ENCODE data around the gene THRSP.
A peak's percentile ranks its signal among the peaks of the same experiment; 100 is the strongest.
"Not testable (repeated sequence)": the region's sequence is repeated elsewhere in the genome, so short reads cannot be mapped to it uniquely, and the experiment has no call there.

THRSP gene

GRCh38 chr11:78061088-78061920 lies 2.4 kb upstream of the THRSP start:
- Histone ChIP-seq H3K4me1 (ENCODE audit: insufficient read depth, low read length) (no peaks in the 10 kb centered on the region), H3K36me3 (ENCODE audit: insufficient read depth, low read length) (no peaks in the 10 kb centered on the region), H3K27me3 (ENCODE audit: insufficient read depth, low read length) (no peaks in the 10 kb centered on the region), H3K4me3 (ENCODE audit: low read length) (no peak overlapping the region), H2AFZ (ENCODE audit: low read depth, low read length) (no peak overlapping the region), H3K9me3 (ENCODE audit: low read length) (no peaks in the 10 kb centered on the region)

- H3K4me1 ChIP-seq (ENCODE audit: insufficient read depth, low read length), result no peaks in the 10 kb centered on the region
- H2AFZ ChIP-seq (ENCODE audit: low read depth, low read length), result no peak overlapping the region
- no peaks in the 10 kb centered on the region for H3K27me3 ChIP-seq (ENCODE audit: insufficient read depth, low read length)
- no peaks in the 10 kb centered on the region for H3K9me3 ChIP-seq (ENCODE audit: low read length)
- H3K4me3 ChIP-seq (ENCODE audit: low read length), result no peak overlapping the region
- H3K36me3 ChIP-seq (ENCODE audit: insufficient read depth, low read length), result no peaks in the 10 kb centered on the region
Observed at GRCh38 chr11:78061921-78062311, 1.7 kb upstream of the THRSP start.

- Histone ChIP-seq H2AFZ (ENCODE audit: low read depth, low read length) (no peak overlapping the region), H3K4me3 (ENCODE audit: low read length) (no peak overlapping the region), H3K9me3 (ENCODE audit: low read length) (no peaks in the 10 kb centered on the region), H3K27me3 (ENCODE audit: insufficient read depth, low read length) (no peaks in the 10 kb centered on the region), H3K36me3 (ENCODE audit: insufficient read depth, low read length) (peaks cover 4% of the 10 kb centered on the region), H3K4me1 (ENCODE audit: insufficient read depth, low read length) (no peaks in the 10 kb centered on the region)
Observed at GRCh38 chr11:78062671-78063070, 990 bp upstream of the THRSP start.

GRCh38 chr11:78065203-78065602 lies 1.5 kb downstream of the THRSP start:
- no peaks in the 10 kb centered on the region for H3K4me1 ChIP-seq (ENCODE audit: insufficient read depth, low read length)
- H3K4me3 ChIP-seq (ENCODE audit: low read length), result no peak overlapping the region
- peaks cover 21% of the 10 kb centered on the region for H3K36me3 ChIP-seq (ENCODE audit: insufficient read depth, low read length)
- no peaks in the 10 kb centered on the region for H3K27me3 ChIP-seq (ENCODE audit: insufficient read depth, low read length)
- H3K9me3 ChIP-seq (ENCODE audit: low read length), result no peaks in the 10 kb centered on the region
- H2AFZ ChIP-seq (ENCODE audit: low read depth, low read length), result no peak overlapping the region

DNA sequence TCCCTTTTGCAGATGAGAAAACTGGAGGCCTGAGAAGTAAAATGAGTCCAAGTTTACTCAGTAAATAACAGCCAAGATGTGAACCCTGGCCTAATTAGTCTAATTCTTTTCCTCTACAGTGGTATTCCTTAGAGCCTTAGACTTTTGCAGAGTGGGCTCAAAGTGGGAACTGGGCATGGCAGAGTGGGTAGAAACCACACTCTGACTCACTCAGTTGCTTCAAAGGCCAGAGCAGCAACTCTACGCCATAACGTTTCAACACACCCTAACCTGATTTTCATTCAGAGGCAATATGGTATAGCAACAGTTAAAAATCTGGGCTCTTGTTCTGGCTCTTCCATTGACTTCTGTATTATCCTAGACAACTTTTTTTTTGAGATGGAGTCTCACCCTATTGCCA lies 2.8 kb downstream of the THRSP start:
- Histone ChIP-seq H3K27me3 (ENCODE audit: insufficient read depth, low read length) (no peaks in the 10 kb centered on the region), H2AFZ (ENCODE audit: low read depth, low read length) (no peak overlapping the region), H3K4me1 (ENCODE audit: insufficient read depth, low read length) (no peaks in the 10 kb centered on the region), H3K4me3 (ENCODE audit: low read length) (no peak overlapping the region), H3K9me3 (ENCODE audit: low read length) (no peaks in the 10 kb centered on the region), H3K36me3 (ENCODE audit: insufficient read depth, low read length) (peaks cover 34% of the 10 kb centered on the region)

GRCh38 chr11:78067704-78068103 lies 4.0 kb downstream of the THRSP start:
- no peaks in the 10 kb centered on the region for H3K9me3 ChIP-seq (ENCODE audit: low read length)
- no peak overlapping the region for H2AFZ ChIP-seq (ENCODE audit: low read depth, low read length)
- peaks cover 44% of the 10 kb centered on the region for H3K36me3 ChIP-seq (ENCODE audit: insufficient read depth, low read length)
- no peaks in the 10 kb centered on the region for H3K4me1 ChIP-seq (ENCODE audit: insufficient read depth, low read length)
- no peaks in the 10 kb centered on the region for H3K27me3 ChIP-seq (ENCODE audit: insufficient read depth, low read length)
- no peak overlapping the region for H3K4me3 ChIP-seq (ENCODE audit: low read length)

DNA sequence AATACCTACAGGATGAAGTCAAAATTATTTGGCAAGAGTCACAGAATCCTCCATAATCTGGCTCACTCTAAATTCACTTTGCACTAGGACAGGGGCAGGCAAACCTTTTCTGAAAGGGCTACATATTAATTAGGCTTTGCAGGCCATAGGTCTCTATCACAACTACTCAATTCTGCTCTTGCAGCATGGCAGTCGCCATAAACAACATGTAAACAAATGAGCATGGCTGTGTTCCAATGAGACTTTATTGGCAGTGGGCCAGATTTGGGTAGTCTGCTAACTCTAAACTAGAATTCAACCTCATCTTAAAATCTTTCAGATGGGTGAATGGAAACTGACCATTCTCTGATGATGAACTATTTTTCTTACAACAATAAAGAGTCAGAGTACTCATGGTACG lies 5.8 kb downstream of the THRSP start:
- Histone ChIP-seq H3K4me3 (ENCODE audit: low read length) (no peak overlapping the region), H3K4me1 (ENCODE audit: insufficient read depth, low read length) (no peaks in the 10 kb centered on the region), H2AFZ (ENCODE audit: low read depth, low read length) (no peak overlapping the region), H3K27me3 (ENCODE audit: insufficient read depth, low read length) (no peaks in the 10 kb centered on the region), H3K9me3 (ENCODE audit: low read length) (no peaks in the 10 kb centered on the region), H3K36me3 (ENCODE audit: insufficient read depth, low read length) (peaks cover 48% of the 10 kb centered on the region)

- H3K4me3 ChIP-seq (ENCODE audit: low read length), result no peak overlapping the region
- H3K9me3 ChIP-seq (ENCODE audit: low read length), result no peaks in the 10 kb centered on the region
- H3K4me1 ChIP-seq (ENCODE audit: insufficient read depth, low read length), result no peaks in the 10 kb centered on the region
- H3K36me3 ChIP-seq (ENCODE audit: insufficient read depth, low read length), result peaks cover 48% of the 10 kb centered on the region
- no peak overlapping the region for H2AFZ ChIP-seq (ENCODE audit: low read depth, low read length)
- H3K27me3 ChIP-seq (ENCODE audit: insufficient read depth, low read length), result no peaks in the 10 kb centered on the region
Observed at GRCh38 chr11:78070621-78071020, 7.0 kb downstream of the THRSP start.

GRCh38 chr11:78071717-78072116 lies 8.1 kb downstream of the THRSP start:
- Histone ChIP-seq H3K36me3 (ENCODE audit: insufficient read depth, low read length) (peaks cover 53% of the 10 kb centered on the region), H3K4me3 (ENCODE audit: low read length) (no peak overlapping the region), H3K27me3 (ENCODE audit: insufficient read depth, low read length) (no peaks in the 10 kb centered on the region), H3K4me1 (ENCODE audit: insufficient read depth, low read length) (no peaks in the 10 kb centered on the region), H3K9me3 (ENCODE audit: low read length) (no peaks in the 10 kb centered on the region), H2AFZ (ENCODE audit: low read depth, low read length) (no peak overlapping the region)

GRCh38 chr11:78072455-78072854 lies 8.8 kb downstream of the THRSP start:
- H3K27me3 ChIP-seq (ENCODE audit: insufficient read depth, low read length), result no peaks in the 10 kb centered on the region
- no peaks in the 10 kb centered on the region for H3K4me1 ChIP-seq (ENCODE audit: insufficient read depth, low read length)
- peaks cover 58% of the 10 kb centered on the region for H3K36me3 ChIP-seq (ENCODE audit: insufficient read depth, low read length)
- H3K9me3 ChIP-seq (ENCODE audit: low read length), result no peaks in the 10 kb centered on the region
- H2AFZ ChIP-seq (ENCODE audit: low read depth, low read length), result no peak overlapping the region
- H3K4me3 ChIP-seq (ENCODE audit: low read length), result no peak overlapping the region

GRCh38 chr11:78074756-78075155 lies 11.1 kb downstream of the THRSP start:
- Histone ChIP-seq H3K36me3 (ENCODE audit: insufficient read depth, low read length) (peaks cover 47% of the 10 kb centered on the region), H3K4me1 (ENCODE audit: insufficient read depth, low read length) (peaks cover 14% of the 10 kb centered on the region), H3K9me3 (ENCODE audit: low read length) (no peaks in the 10 kb centered on the region), H3K4me3 (ENCODE audit: low read length) (no peak overlapping the region), H3K27me3 (ENCODE audit: insufficient read depth, low read length) (no peaks in the 10 kb centered on the region), H2AFZ (ENCODE audit: low read depth, low read length) (no peak overlapping the region)

- H3K27me3 ChIP-seq (ENCODE audit: insufficient read depth, low read length), result no peaks in the 10 kb centered on the region
- H2AFZ ChIP-seq (ENCODE audit: low read depth, low read length), result no peak overlapping the region
- peaks cover 27% of the 10 kb centered on the region for H3K36me3 ChIP-seq (ENCODE audit: insufficient read depth, low read length)
- no peak overlapping the region for H3K4me3 ChIP-seq (ENCODE audit: low read length)
- H3K9me3 ChIP-seq (ENCODE audit: low read length), result no peaks in the 10 kb centered on the region
- H3K4me1 ChIP-seq (ENCODE audit: insufficient read depth, low read length), result peaks cover 18% of the 10 kb centered on the region
Observed at GRCh38 chr11:78076733-78077403, 13.2 kb downstream of the THRSP start.

DNA sequence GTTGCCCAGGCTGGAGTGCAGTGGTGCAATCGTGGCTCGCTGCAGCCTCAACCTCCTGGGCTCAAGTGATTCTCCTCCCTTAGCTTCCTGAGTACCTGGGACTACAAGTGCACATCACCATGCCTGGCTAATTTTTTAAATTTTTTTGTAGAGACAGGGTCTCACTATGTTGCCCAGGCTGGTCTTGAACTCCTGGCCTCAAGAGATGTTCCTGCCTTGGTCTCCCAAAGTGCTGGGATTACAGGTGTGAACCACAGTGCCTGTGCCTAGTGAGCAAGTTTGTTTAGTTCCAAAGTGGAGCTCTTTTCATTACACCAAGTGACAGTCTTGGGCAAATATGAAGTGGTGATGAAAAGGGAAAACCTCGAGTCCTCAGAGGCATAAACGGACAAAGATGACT lies 13.9 kb downstream of the THRSP start:
- H2AFZ ChIP-seq (ENCODE audit: low read depth, low read length); H3K9me3 ChIP-seq (ENCODE audit: low read length); H3K27me3 ChIP-seq (ENCODE audit: insufficient read depth, low read length): not testable (repeated sequence)
- H3K36me3 ChIP-seq (ENCODE audit: insufficient read depth, low read length), result peaks cover 22% of the 10 kb centered on the region
- peak overlapping the region; percentile 93 for H3K4me3 ChIP-seq (ENCODE audit: low read length)
- H3K4me1 ChIP-seq (ENCODE audit: insufficient read depth, low read length), result peaks cover 18% of the 10 kb centered on the region

All from neuron (in vitro differentiated cells).